CD4-positive, alpha-beta memory T cell (primary cell): Measurements from ENCODE around the gene FAM227B. TPM values are rescaled to one million over a fixed set of nuclear protein-coding genes. Genes with fewer than 3 reads are reported as not detected.
"Not testable (repeated sequence)": the region's sequence is repeated elsewhere in the genome, so short reads cannot be mapped to it uniquely, and the experiment has no call there.

Experiments
- CTCF ChIA-PET: fragments of 350-600 bp; sonication (Branson Sonifier 250); formaldehyde crosslinking; loops from one replicate; lab custom pipeline; 2021; ENCODE audit warnings: inconsistent platforms; ENCODE audit not compliant: partially characterized antibody; lab: Charles Lee
- POLR2A ChIA-PET: fragments of 350-600 bp; sonication (Branson Sonifier 250); formaldehyde crosslinking; loops from one replicate; lab custom pipeline; 2021; ENCODE audit not compliant: partially characterized antibody; lab: Charles Lee
- DNase-seq, 5 donors: peaks; one replicate each; pipeline versions ENCODE4 v3.0.0 to v3.0.0-alpha.2; 2020 to 2022; ENCODE audit warnings: mixed read lengths in 1 of 5
- H3K27ac ChIP-seq: one replicate; pipeline ENCODE4 v1.7.0; 2013; ENCODE audit warnings: low read depth, low read length
- H3K27me3 ChIP-seq: 2 replicates; pipeline ENCODE4 v1.7.0; 2013; ENCODE audit warnings: mild to moderate bottlenecking, low read length, moderate library complexity; ENCODE audit not compliant: insufficient read depth
- H3K36me3 ChIP-seq: 2 replicates; pipeline ENCODE4 v1.7.0; 2013; ENCODE audit warnings: mild to moderate bottlenecking, low read length, moderate library complexity; ENCODE audit not compliant: insufficient read depth
- H3K4me1 ChIP-seq: 2 replicates; pipeline ENCODE4 v1.7.0; 2013; ENCODE audit warnings: mild to moderate bottlenecking, low read length, moderate library complexity; ENCODE audit not compliant: insufficient read depth
- H3K4me3 ChIP-seq, 2 donors: one replicate each; pipeline ENCODE4 v1.7.0; 2013; ENCODE audit warnings: low read length in 2 of 2, mild to moderate bottlenecking in 1 of 2
- H3K9me3 ChIP-seq, 2 donors: one replicate each; pipeline ENCODE4 v1.7.0; 2013; ENCODE audit warnings: low read length in 2 of 2, control low read depth in 1 of 2; ENCODE audit not compliant: control insufficient read depth in 1 of 2
- H3K27ac Mint-ChIP-seq, 7 donors: one replicate each; pipeline ENCODE4 v1.8.0; 2020 to 2021; ENCODE audit warnings: mixed read lengths in 7 of 7, mild to moderate bottlenecking in 6 of 7, inconsistent platforms in 3 of 7, moderate library complexity in 3 of 7
- H3K27me3 Mint-ChIP-seq, 2 donors: one replicate each; pipeline ENCODE4 v1.8.0; 2020 to 2021; ENCODE audit warnings: mixed read lengths in 2 of 2
- H3K36me3 Mint-ChIP-seq, 2 donors: one replicate each; pipeline ENCODE4 v1.8.0; 2020 to 2021; ENCODE audit warnings: mixed read lengths in 2 of 2, inconsistent platforms in 1 of 2, mild to moderate bottlenecking in 1 of 2
- H3K4me1 Mint-ChIP-seq, 4 donors: one replicate each; pipeline ENCODE4 v1.8.0; 2020 to 2021; ENCODE audit warnings: mixed read lengths in 4 of 4, mild to moderate bottlenecking in 1 of 4
- H3K4me3 Mint-ChIP-seq, 8 donors: one replicate each; pipeline ENCODE4 v1.8.0; 2020 to 2021; ENCODE audit warnings: mixed read lengths in 8 of 8, mild to moderate bottlenecking in 7 of 8, moderate library complexity in 6 of 8, inconsistent platforms in 3 of 8
- H3K9me3 Mint-ChIP-seq, 8 donors: one replicate each; pipeline ENCODE4 v1.8.0; 2020 to 2021; ENCODE audit warnings: mixed read lengths in 8 of 8, mild to moderate bottlenecking in 5 of 8, inconsistent platforms in 3 of 8, moderate library complexity in 1 of 8
- intact Hi-C: fragments of 100-400 bp; cut with micrococcal nuclease; formaldehyde crosslinking; loops from one replicate; pipeline ENCODE4 v1.15.1; 2023
- polyA plus RNA-seq, 2 donors: library from polyadenylated mRNA; unstranded; fragments of 300-500 nt; fragmentation: Illumina TruSeq; gene quantifications; one replicate each; pipeline ENCODE4 v1.2.3, GENCODE V29; 2021
- total RNA-seq, 2 experiments: library from RNA; stranded (reverse); gene quantifications; one replicate each; pipeline ENCODE4 v1.2.3, GENCODE V29; 2021

The FAM227B gene
- total and polyA plus RNA-seq, 4 experiments from 2014 or later, result 11.5 to 18.4 (median 13.2) TPM

GRCh38 chr15:49558929-49559328 is 61.7 kb downstream of the FAM227B start:
- no peak for DNase-seq
- Histone ChIP-seq H3K27ac (no peak overlapping the region), H3K9me3 (peaks cover 0 to 3% of the 10 kb centered on the region in 2 donors), H3K4me3 (no peak overlapping the region), H3K4me1 (no peaks in the 10 kb centered on the region), H3K27me3 (no peaks in the 10 kb centered on the region), H3K36me3 (no peaks in the 10 kb centered on the region)
- Mint-ChIP-seq H3K4me1 (no peaks in the 10 kb centered on the region), H3K9me3 (peaks cover 7 to 81% (median 71%) of the 10 kb centered on the region in 8 donors), H3K36me3 (peaks cover 13 to 25% of the 10 kb centered on the region in 2 donors), H3K27me3 (no peaks in the 10 kb centered on the region), H3K4me3 (no peak overlapping the region), H3K27ac (no peak overlapping the region)
- intact Hi-C loops, result no loop called here
- POLR2A ChIA-PET, result no interaction called here
- CTCF ChIA-PET, result no interaction called here

GRCh38 chr15:49556437-49556836 is 64.2 kb downstream of the FAM227B start:
- intact Hi-C loops, result no loop called here
- no peak for DNase-seq
- POLR2A ChIA-PET, result no interaction called here
- Histone ChIP-seq H3K36me3 (no peaks in the 10 kb centered on the region), H3K9me3 (peaks cover 0 to 8% of the 10 kb centered on the region in 2 donors), H3K27ac (no peak overlapping the region), H3K4me3 (no peak overlapping the region), H3K27me3 (no peaks in the 10 kb centered on the region), H3K4me1 (no peaks in the 10 kb centered on the region)
- H3K4me1 Mint-ChIP-seq, result no peaks in the 10 kb centered on the region
- peaks cover 11 to 16% of the 10 kb centered on the region in 2 donors for H3K36me3 Mint-ChIP-seq
- peaks cover 0 to 1% of the 10 kb centered on the region in 2 donors for H3K27me3 Mint-ChIP-seq
- no peak overlapping the region for H3K27ac Mint-ChIP-seq
- no peak overlapping the region for H3K4me3 Mint-ChIP-seq
- CTCF ChIA-PET, result no interaction called here
- peaks cover 7 to 81% (median 68%) of the 10 kb centered on the region in 8 donors for H3K9me3 Mint-ChIP-seq

GRCh38 chr15:49550342-49550741 is 70.3 kb downstream of the FAM227B start:
- H3K36me3 Mint-ChIP-seq, H3K36me3 ChIP-seq, H3K4me1 ChIP-seq, intact Hi-C loops, H3K27me3 ChIP-seq, H3K9me3 ChIP-seq, DNase-seq, H3K4me1 Mint-ChIP-seq, H3K4me3 Mint-ChIP-seq, POLR2A ChIA-PET, H3K27ac ChIP-seq, H3K27ac Mint-ChIP-seq, CTCF ChIA-PET, H3K27me3 Mint-ChIP-seq, H3K4me3 ChIP-seq: not testable (repeated sequence)
- peaks cover 8 to 64% (median 44%) of the 10 kb centered on the region in 8 donors for H3K9me3 Mint-ChIP-seq

- CTCF ChIA-PET, result no interaction called here
- no peaks in the 10 kb centered on the region for H3K36me3 ChIP-seq
- no peaks in the 10 kb centered on the region for H3K4me1 ChIP-seq
- Mint-ChIP-seq H3K36me3 (no peaks in the 10 kb centered on the region), H3K27me3 (peaks cover 0 to 2% of the 10 kb centered on the region in 2 donors), H3K4me1 (no peaks in the 10 kb centered on the region), H3K27ac (no peak overlapping the region), H3K9me3 (peaks cover 6 to 55% (median 26%) of the 10 kb centered on the region in 8 donors), H3K4me3 (no peak overlapping the region)
- intact Hi-C loops, result no loop called here
- no peak overlapping the region for H3K4me3 ChIP-seq
- POLR2A ChIA-PET, result no interaction called here
- DNase-seq, result no peak
- no peaks in the 10 kb centered on the region for H3K27me3 ChIP-seq
- no peak overlapping the region for H3K27ac ChIP-seq
- no peaks in the 10 kb centered on the region for H3K9me3 ChIP-seq
Measured at GRCh38 chr15:49538520-49538919, 82.1 kb downstream of the FAM227B start.

- Histone ChIP-seq H3K4me3 (no peak overlapping the region), H3K27me3 (no peaks in the 10 kb centered on the region), H3K9me3 (no peaks in the 10 kb centered on the region), H3K4me1 (no peaks in the 10 kb centered on the region), H3K36me3 (no peaks in the 10 kb centered on the region), H3K27ac (no peak overlapping the region)
- Mint-ChIP-seq H3K4me3 (no peak overlapping the region), H3K27me3 (peaks cover 2 to 7% of the 10 kb centered on the region in 2 donors), H3K4me1 (no peaks in the 10 kb centered on the region), H3K36me3 (peaks cover 0 to 2% of the 10 kb centered on the region in 2 donors), H3K27ac (no peak overlapping the region), H3K9me3 (peaks cover 4 to 34% (median 12%) of the 10 kb centered on the region in 8 donors)
- CTCF ChIA-PET, result no interaction called here
- intact Hi-C loops, result no loop called here
- POLR2A ChIA-PET, result no interaction called here
- no peak for DNase-seq
Measured at GRCh38 chr15:49530092-49530491, 90.5 kb downstream of the FAM227B start.

GRCh38 chr15:49528289-49528688 is 92.3 kb downstream of the FAM227B start:
- no peak for DNase-seq
- POLR2A ChIA-PET, result no interaction called here
- no peaks in the 10 kb centered on the region for H3K36me3 ChIP-seq
- H3K27ac Mint-ChIP-seq, result no peak overlapping the region
- no peak overlapping the region for H3K4me3 ChIP-seq
- no peak overlapping the region for H3K4me3 Mint-ChIP-seq
- no peaks in the 10 kb centered on the region for H3K4me1 ChIP-seq
- peaks cover 1 to 33% (median 16%) of the 10 kb centered on the region in 8 donors for H3K9me3 Mint-ChIP-seq
- peaks cover 5 to 6% of the 10 kb centered on the region in 2 donors for H3K27me3 Mint-ChIP-seq
- intact Hi-C loops, result no loop called here
- H3K4me1 Mint-ChIP-seq, result no peaks in the 10 kb centered on the region
- H3K27me3 ChIP-seq, result no peaks in the 10 kb centered on the region
- CTCF ChIA-PET, result no interaction called here
- H3K27ac ChIP-seq, result no peak overlapping the region
- H3K9me3 ChIP-seq, result no peaks in the 10 kb centered on the region
- peaks cover 2 to 3% of the 10 kb centered on the region in 2 donors for H3K36me3 Mint-ChIP-seq

GRCh38 chr15:49521802-49522201 is 98.8 kb downstream of the FAM227B start:
- Histone ChIP-seq H3K36me3 (no peaks in the 10 kb centered on the region), H3K27me3 (no peaks in the 10 kb centered on the region), H3K9me3 (no peaks in the 10 kb centered on the region), H3K4me1 (no peaks in the 10 kb centered on the region), H3K27ac (no peak overlapping the region), H3K4me3 (no peak overlapping the region)
- DNase-seq, result no peak
- intact Hi-C loops, result no loop called here
- Mint-ChIP-seq H3K4me3 (no peak overlapping the region), H3K9me3 (peaks cover 6 to 54% (median 40%) of the 10 kb centered on the region in 8 donors), H3K27ac (no peak overlapping the region), H3K27me3 (peaks cover 6 to 7% of the 10 kb centered on the region in 2 donors), H3K4me1 (no peaks in the 10 kb centered on the region), H3K36me3 (peaks cover 0 to 16% of the 10 kb centered on the region in 2 donors)
- ChIA-PET POLR2A (no interaction called here), CTCF (interaction anchor here (0.6 kb wide), 1 partner anchor 25 kb away, joined by 3 read pairs; no protein-coding TSS in a partner anchor)

GRCh38 chr15:49512739-49513138 is 107.9 kb downstream of the FAM227B start:
- H3K27ac Mint-ChIP-seq, H3K27me3 ChIP-seq, H3K4me3 Mint-ChIP-seq, H3K36me3 ChIP-seq, H3K27me3 Mint-ChIP-seq, H3K4me3 ChIP-seq, H3K36me3 Mint-ChIP-seq, H3K4me1 ChIP-seq, H3K9me3 Mint-ChIP-seq, H3K27ac ChIP-seq, H3K9me3 ChIP-seq, DNase-seq, H3K4me1 Mint-ChIP-seq, POLR2A ChIA-PET, CTCF ChIA-PET, intact Hi-C loops: not testable (repeated sequence)
